ENCODE results near the gene DGKQ.

DGKQ gene

DNA sequence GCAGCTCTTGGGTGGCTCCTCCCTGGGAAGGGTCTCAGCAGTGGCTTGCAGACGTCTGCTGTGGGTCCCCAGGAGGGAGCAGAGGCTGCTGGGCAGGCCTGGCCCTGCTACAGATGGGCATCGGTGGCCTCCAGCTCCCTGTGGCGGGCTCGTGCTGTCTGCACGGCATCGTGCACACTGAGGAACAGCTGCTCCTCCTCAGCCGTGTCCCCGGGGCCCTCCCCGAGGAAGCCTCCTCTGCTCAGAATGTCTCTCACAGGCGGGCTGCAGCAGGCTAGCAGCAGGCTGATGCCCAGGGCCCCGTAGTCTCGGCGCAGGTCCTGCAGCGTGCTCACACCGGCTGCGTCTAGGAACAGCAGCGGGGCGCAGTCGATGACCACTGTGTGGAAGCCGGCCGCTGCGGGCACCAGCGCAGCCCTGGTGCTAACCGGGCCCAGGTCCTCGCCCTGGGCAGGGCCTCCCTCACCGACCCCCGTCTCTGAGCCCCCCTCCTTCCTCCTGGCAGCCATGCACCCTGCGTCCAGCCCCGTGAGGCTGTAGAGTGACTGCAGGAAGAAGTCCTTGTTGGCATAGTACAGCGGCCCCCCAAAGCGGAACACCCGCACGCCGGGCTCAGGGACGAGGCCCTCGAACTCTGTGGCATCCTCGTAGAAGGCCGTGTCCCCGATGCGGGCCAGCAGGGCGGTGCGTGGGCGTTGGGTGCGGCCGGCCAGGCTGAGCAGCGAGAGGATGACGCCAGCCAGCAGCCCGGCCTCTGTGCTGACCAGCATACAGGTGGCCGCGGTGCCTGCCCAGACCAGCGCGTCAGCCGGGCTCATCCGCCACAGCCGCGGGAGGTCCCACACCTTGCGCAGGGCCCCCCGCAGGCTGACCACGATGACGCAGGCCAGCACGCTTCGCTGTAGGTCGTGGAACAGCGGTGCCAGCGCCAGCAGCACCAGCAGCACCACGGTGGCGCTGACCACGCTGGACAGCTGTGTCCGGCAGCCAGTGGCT, 15.7 kb upstream of the DGKQ start:
- ATAC-seq: no peak
- TF ChIP-seq, protein P1, sequence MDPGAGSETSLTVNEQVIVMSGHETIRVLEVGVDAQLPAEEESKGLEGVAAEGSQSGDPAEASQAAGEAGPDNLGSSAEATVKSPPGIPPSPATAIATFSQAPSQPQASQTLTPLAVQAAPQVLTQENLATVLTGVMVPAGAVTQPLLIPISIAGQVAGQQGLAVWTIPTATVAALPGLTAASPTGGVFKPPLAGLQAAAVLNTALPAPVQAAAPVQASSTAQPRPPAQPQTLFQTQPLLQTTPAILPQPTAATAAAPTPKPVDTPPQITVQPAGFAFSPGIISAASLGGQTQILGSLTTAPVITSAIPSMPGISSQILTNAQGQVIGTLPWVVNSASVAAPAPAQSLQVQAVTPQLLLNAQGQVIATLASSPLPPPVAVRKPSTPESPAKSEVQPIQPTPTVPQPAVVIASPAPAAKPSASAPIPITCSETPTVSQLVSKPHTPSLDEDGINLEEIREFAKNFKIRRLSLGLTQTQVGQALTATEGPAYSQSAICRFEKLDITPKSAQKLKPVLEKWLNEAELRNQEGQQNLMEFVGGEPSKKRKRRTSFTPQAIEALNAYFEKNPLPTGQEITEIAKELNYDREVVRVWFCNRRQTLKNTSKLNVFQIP (CRISPR knock-in tag; IDR thresholded peaks at IDR 0.05; ENCODE audit: borderline replicate concordance, low read depth): no peak
- no peak for TF ChIP-seq ZFP30 (CRISPR knock-in tag; IDR thresholded peaks at IDR 0.05)
- TF ChIP-seq, protein P2, sequence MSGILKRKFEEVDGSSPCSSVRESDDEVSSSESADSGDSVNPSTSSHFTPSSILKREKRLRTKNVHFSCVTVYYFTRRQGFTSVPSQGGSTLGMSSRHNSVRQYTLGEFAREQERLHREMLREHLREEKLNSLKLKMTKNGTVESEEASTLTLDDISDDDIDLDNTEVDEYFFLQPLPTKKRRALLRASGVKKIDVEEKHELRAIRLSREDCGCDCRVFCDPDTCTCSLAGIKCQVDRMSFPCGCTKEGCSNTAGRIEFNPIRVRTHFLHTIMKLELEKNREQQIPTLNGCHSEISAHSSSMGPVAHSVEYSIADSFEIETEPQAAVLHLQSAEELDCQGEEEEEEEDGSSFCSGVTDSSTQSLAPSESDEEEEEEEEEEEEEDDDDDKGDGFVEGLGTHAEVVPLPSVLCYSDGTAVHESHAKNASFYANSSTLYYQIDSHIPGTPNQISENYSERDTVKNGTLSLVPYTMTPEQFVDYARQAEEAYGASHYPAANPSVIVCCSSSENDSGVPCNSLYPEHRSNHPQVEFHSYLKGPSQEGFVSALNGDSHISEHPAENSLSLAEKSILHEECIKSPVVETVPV (CRISPR knock-in tag; IDR thresholded peaks at IDR 0.05): no peak
- TF ChIP-seq, protein P3, sequence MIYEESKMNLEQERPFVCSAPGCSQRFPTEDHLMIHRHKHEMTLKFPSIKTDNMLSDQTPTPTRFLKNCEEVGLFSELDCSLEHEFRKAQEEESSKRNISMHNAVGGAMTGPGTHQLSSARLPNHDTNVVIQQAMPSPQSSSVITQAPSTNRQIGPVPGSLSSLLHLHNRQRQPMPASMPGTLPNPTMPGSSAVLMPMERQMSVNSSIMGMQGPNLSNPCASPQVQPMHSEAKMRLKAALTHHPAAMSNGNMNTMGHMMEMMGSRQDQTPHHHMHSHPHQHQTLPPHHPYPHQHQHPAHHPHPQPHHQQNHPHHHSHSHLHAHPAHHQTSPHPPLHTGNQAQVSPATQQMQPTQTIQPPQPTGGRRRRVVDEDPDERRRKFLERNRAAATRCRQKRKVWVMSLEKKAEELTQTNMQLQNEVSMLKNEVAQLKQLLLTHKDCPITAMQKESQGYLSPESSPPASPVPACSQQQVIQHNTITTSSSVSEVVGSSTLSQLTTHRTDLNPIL (CRISPR knock-in tag; IDR thresholded peaks at IDR 0.05; ENCODE audit: low read depth): no peak
- TF ChIP-seq, protein P4, sequence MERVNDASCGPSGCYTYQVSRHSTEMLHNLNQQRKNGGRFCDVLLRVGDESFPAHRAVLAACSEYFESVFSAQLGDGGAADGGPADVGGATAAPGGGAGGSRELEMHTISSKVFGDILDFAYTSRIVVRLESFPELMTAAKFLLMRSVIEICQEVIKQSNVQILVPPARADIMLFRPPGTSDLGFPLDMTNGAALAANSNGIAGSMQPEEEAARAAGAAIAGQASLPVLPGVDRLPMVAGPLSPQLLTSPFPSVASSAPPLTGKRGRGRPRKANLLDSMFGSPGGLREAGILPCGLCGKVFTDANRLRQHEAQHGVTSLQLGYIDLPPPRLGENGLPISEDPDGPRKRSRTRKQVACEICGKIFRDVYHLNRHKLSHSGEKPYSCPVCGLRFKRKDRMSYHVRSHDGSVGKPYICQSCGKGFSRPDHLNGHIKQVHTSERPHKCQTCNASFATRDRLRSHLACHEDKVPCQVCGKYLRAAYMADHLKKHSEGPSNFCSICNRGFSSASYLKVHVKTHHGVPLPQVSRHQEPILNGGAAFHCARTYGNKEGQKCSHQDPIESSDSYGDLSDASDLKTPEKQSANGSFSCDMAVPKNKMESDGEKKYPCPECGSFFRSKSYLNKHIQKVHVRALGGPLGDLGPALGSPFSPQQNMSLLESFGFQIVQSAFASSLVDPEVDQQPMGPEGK (CRISPR knock-in tag; IDR thresholded peaks at IDR 0.05; ENCODE audit: borderline replicate concordance): no peak
- no peak for TF ChIP-seq ZNF8 (CRISPR knock-in tag; IDR thresholded peaks at IDR 0.05)

DNA sequence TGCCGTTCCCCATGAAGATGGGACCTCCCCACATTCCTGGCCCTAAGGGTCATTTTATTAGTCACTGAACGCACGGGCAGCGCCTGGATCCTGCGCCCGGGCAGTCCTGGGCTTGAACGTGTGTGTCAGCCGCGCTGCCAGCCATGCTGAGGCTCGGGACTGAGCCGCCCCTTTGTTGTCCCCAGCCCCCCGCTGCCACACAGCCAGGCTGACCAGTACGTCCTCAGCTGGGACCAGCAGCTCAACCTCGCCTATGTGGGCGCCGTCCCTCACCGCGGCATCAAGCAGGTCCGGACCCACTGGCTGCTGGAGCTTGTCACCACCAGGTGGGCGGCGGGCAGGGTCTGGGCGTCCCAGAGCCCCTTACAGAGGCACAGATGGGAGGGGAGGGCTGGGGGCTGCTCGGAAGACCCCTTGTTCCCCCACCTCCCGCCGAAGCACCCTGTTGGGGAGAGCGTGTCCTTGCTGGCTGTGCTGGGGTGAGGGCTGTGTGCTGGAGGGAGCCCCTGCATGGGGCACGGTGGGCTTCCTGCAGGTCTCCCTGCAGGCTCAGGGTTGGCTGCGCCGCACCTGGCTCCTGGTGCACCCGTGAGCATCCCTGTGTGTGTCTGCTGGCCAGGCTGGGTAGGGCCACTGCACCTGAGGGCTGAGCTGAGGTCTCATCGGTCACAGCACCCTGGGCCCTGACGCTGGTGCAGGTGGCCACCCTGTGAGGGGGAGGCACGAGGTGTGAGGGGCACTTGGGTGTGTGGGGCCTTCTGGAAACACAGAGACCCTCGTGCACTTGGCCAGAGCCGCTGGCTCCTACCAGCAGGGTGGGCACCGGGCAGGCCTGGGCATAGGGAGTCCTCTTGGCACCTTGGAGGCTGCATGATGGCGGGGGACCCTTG, 14.5 kb upstream of the DGKQ start:
- TF ChIP-seq SNAI2 (CRISPR knock-in tag; IDR thresholded peaks at IDR 0.05) (no peak), ZNF565 (CRISPR knock-in tag; conservative IDR thresholded peaks at IDR 0.05; ENCODE audit: low read depth) (no peak), ZNF70 (CRISPR knock-in tag; IDR thresholded peaks at IDR 0.05) (no peak), OSR1 (CRISPR knock-in tag; IDR thresholded peaks at IDR 0.05) (no peak), TCF4 (CRISPR knock-in tag; IDR thresholded peaks at IDR 0.05; ENCODE audit: borderline replicate concordance) (no peak), GLIS3 (CRISPR knock-in tag; IDR thresholded peaks at IDR 0.05) (no peak), ISL1 (CRISPR knock-in tag; IDR thresholded peaks at IDR 0.05) (no peak), ZNF8 (CRISPR knock-in tag; IDR thresholded peaks at IDR 0.05) (no peak), RARB (CRISPR knock-in tag; IDR thresholded peaks at IDR 0.05) (no peak), BACH2 (CRISPR knock-in tag; IDR thresholded peaks at IDR 0.05; ENCODE audit: borderline replicate concordance) (no peak)
- TF ChIP-seq, protein P1 (CRISPR knock-in tag; IDR thresholded peaks at IDR 0.05; ENCODE audit: borderline replicate concordance, low read depth): no peak
- TF ChIP-seq, protein P2 (CRISPR knock-in tag; IDR thresholded peaks at IDR 0.05): no peak
- TF ChIP-seq, protein P4 (CRISPR knock-in tag; IDR thresholded peaks at IDR 0.05; ENCODE audit: borderline replicate concordance): no peak
- TF ChIP-seq, protein P5, sequence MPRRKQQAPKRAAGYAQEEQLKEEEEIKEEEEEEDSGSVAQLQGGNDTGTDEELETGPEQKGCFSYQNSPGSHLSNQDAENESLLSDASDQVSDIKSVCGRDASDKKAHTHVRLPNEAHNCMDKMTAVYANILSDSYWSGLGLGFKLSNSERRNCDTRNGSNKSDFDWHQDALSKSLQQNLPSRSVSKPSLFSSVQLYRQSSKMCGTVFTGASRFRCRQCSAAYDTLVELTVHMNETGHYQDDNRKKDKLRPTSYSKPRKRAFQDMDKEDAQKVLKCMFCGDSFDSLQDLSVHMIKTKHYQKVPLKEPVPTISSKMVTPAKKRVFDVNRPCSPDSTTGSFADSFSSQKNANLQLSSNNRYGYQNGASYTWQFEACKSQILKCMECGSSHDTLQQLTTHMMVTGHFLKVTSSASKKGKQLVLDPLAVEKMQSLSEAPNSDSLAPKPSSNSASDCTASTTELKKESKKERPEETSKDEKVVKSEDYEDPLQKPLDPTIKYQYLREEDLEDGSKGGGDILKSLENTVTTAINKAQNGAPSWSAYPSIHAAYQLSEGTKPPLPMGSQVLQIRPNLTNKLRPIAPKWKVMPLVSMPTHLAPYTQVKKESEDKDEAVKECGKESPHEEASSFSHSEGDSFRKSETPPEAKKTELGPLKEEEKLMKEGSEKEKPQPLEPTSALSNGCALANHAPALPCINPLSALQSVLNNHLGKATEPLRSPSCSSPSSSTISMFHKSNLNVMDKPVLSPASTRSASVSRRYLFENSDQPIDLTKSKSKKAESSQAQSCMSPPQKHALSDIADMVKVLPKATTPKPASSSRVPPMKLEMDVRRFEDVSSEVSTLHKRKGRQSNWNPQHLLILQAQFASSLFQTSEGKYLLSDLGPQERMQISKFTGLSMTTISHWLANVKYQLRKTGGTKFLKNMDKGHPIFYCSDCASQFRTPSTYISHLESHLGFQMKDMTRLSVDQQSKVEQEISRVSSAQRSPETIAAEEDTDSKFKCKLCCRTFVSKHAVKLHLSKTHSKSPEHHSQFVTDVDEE (CRISPR knock-in tag; IDR thresholded peaks at IDR 0.05): no peak
- ATAC-seq: no peak
